ENCODE data around the gene CDC14A.
"Not testable (repeated sequence)": the region's sequence is repeated elsewhere in the genome, so short reads cannot be mapped to it uniquely, and the experiment has no call there.

The CDC14A gene

DNA sequence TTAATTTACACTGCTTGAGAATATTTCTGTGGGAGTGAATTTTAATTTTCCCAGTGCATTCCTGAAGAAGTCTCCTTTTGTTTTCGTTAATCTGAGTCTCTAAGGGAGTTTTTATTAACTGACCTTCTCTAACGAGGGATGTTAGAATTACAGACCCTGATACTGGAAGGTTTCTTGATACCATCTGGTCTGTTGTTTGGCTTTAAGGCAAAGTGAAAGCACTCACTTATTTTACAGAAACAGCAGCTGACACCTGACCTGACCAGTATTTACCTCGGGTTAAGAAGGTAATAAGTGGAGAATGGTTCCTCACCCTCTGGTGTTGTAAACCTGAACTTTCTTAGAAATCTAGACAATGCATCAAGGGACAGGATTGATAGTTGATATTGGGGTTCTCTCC, 12.4 kb downstream of the CDC14A start:
- DNase-seq: no peak

DNA sequence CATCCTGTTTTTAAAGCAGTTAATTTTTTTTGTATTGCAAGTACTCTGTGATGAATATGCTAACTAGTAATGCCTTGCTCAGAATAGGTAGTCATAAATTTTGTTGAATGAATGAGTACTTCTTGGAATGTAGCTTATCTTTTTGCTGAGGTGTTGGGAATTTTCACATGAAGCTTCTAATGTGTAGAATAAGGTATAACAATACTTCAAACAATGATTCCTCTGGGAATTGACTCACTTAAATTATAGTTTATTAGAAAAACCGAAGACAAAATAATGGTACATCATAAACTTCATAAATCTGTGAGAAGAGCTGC, 13.9 kb downstream of the CDC14A start:
- no peak for DNase-seq

DNA sequence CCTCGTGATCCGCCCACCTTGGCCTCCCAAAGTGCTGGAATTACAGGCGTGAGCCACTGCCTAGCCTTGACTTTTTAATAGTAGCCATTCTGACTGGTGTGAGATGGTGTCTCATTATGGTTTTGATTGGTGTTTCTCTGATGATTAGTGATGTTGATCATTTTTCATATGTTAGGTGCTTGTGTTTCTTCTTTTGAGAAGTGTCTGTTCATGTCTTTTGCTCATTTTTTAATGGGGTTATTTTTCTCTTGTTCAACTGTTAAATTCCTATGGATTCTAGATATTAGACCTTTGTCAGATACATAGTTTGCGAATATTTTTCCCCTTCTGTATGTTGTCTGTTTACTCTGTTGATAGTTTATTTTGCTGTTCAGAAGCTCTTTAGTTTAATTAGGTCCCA, 17.0 kb downstream of the CDC14A start:
- not testable (repeated sequence) for DNase-seq

DNA sequence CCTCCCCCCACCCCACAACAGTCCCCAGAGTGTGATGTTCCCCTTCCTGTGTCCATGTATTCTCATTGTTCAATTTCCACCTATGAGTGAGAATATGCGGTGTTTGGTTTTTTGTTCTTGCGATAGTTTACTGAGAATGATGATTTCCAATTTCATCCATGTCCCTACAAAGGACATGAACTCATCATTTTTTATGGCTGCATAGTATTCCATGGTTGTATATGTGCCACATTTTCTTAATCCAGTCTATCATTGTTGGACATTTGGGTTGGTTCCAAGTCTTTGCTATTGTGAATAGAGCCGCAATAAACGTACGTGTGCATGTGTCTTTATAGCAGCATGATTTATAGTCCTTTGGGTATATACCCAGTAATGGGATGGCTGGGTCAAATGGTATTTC, 21.6 kb downstream of the CDC14A start:
- DNase-seq: not testable (repeated sequence)

DNA sequence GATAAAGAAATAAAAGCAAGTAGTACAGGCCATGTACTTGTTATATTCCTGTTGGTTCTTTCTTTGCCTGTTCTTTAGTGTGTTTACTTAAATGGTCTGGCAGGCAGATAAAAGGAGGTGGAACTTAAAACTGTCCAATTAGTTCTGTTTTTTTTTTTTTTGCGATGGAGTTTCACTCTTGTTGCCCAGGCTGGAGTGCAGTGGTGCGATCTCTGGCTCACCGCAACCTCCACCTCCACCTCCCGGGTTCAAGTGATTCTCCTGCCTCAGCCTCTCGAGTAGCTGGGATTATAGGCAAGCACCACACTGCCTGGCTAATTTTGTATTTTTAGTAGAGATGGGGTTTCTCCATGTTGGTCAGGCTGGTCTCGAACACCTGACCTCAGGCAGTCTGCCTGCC, 24.6 kb downstream of the CDC14A start:
- not testable (repeated sequence) for DNase-seq

DNA sequence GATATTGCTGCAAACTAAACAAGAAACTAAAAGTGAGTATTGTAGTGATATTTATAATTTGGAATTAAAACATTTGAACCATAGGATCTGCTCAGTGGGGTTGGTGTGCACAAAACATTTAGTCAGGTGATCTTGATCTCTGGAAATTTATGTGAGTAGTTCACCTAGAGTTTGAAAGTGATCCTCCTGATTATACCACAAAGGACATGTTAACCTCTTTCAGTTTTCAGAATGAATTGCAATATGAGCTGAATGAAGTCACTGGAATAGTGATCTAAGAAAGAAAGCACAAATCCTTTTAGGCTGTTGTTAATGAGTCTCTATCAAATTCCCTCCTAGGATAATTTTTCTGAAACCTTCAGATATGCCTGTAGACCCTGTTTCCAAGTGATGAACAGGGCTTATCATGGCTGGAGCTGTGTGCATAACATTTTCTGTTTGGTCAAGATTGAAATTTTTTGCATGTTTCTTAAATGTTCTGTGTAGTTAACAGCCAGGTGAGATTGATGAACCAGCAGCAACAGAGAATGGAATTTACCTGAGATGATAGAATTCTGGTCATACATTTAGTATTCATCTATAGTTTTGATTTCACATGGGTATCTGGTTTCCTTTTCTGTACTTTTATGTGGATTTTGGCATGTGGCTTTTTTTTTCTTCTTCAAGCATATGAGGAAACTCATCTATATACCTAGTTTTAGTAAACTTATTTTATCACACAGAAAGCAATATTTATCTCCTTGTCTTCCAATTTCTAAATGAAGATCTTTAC, 25.5 kb downstream of the CDC14A start:
- DNase-seq: no peak

DNA sequence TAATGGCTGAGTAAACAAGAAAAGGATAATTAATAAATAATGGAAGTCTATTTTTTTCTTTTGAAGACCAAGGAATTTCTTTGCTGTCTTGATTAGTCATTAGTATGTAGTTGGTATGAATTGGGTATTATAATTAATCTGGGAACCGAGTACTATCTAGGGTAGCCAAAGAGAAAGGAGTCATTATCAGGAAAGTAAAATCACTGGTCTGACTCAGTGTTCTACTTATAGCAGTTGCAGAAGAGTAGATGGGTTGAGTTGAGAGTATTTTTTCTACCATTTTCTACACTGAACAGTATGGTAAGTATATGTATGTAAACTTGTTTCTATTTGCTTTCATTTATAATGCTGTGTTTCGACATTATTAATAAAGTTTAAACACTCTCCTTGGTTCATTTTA, 26.6 kb downstream of the CDC14A start:
- DNase-seq: no peak

DNA sequence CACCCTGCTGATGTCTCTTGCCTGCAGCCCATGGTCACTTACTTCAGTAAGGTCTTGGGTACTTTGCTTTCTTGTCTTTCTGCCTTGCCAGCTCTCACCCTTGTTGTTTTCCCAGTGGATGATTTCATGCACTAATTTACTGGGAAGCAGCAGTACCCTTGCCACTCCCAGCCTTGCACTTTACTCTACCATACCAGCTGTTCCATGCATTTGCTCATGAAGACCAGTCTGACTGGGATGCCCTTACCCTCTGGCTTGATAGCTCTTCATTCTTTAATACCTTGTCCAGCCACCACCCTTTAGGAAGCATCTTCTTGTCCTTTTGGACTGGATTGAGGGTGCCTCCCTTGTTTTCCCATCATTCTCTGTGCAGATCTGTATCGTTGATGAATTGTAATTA, 28.3 kb downstream of the CDC14A start:
- DNase-seq: no peak

DNA sequence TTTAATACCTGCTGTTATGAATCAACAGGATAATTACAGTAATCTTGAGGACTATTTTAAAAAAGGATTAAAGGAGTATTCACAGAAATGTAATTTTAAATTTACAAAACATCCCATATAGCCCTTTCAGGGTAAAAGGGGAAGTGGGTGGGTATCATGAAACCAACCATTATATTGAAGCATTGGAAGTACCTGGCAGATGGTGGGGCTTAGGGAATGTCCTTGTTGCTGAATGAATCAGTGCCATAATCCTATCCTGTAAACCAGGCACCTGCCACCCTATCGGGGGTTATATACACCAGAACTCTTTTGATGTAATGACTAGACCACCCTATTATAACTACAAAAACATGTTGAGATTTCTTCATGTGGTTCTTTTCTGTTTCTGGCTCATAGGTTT, 30.4 kb downstream of the CDC14A start:
- no peak for DNase-seq

DNA sequence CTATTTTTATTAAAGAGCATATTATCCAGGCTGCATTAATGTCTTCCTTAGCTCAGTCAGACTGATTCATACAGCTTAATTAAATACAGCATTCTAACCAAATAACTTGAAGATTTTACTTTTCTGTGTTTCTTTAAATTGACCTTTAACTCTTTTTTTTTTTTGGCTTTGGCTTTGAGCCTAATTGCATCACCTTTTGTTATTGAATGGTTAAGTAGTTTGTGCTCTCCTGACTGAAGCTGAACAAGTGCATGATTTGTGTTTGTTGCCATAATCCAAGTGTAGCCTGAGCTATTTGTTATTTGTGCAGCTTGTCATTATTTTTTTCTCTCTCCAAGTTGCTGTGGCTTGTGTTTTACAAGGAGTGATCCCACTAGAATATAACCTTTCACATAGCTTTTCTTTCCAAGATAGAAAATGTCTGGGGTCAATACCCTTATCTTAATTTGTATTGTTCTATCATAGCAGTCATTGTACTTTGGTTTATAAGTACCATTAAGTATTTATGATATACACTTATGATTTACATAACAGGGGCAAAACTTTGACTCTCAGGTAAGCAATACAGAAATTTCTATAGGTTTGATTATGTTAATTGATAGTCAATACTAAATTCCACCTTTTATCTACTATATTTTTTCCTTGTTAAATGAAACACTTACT, 31.6 kb downstream of the CDC14A start:
- DNase-seq: no peak

DNA sequence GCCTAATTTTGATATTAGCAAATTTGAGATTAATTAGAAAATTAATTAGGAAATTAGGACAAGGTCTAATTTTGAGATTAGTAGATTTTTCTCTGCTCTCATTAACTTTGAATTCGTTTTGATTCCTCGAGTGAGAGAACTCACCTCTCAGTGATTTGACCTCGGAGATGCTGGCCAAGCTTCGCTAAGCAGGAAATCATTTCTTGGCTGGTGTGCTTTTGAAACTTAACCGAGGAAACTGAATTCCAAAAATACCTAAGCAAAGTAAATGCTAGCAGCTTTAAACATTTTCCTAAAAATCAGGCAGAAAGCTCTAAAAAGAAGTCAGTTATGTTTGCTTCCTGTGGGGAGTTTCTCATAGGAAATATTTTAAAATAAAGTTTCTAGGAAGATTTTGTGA, 34.9 kb downstream of the CDC14A start:
- DNase-seq: no peak

DNA sequence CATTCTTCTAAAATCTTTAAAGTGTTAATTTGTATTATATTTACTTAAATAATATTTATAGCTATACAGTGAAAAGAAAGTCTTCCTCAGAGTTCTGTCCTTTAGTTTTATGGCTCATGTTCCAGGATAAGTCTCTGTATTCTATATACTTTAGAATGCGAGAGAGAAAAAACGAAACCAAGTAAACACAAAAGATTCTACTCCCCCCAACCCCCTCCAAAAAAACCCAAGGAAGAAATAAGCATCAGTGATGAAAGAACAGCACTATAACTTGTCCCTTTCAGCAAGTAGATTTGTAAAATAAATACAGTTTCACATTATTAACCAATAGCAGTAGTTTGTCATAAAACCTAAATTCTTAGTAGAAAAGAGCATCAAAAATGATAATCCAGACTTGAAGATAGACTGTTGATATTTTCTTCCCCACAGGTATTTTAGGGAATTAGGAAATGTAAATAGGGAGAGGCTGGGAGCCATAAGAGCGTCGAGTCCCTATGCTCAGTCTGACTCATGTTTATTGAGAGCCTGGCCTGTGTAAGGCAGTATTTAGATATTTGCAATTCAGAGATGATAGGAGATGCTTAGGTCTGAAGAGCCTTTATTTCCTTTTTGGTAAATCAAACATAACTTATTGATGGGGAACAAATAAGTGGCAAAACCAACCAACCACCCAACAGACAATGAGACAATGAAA, 35.5 kb downstream of the CDC14A start:
- no peak for DNase-seq

DNA sequence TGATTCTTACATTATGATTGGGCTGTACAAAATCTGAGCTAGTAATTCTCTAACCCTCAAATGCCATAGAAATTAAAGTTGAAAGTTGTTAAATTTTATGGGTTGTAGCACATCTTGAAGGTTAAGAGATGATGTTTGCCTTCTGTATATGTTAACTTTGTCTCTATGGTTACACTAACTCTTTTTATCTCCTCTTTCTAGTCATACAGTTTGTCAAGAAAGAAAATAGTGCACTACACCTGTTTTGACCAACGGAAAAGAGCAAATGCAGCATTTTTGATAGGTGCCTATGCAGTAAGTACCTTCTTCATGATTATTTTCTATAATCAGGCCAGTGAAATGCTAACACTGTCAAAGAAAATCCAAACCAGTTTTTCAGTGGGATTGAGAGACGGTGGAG, 38.2 kb downstream of the CDC14A start:
- DNase-seq: no peak

DNA sequence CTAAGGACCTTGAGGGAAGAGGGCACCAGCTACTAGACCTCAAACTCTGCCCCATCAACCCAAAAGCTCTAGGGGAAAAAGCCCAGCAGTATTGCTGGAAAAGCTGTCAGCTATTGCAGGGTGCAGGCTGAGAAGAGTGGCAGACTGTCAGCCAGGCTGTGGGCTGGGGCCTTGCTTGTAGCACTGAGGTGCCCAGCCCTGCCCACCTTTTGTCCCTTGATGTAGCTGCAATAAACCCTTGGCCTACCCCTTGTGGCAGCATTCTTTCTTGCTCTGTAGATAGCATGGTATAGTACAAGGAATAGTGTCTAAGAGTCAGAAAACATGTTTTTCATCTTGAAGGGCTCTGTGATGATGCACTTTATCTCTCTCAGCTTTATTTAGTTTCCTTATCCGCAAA, 39.4 kb downstream of the CDC14A start:
- no peak for DNase-seq

DNA sequence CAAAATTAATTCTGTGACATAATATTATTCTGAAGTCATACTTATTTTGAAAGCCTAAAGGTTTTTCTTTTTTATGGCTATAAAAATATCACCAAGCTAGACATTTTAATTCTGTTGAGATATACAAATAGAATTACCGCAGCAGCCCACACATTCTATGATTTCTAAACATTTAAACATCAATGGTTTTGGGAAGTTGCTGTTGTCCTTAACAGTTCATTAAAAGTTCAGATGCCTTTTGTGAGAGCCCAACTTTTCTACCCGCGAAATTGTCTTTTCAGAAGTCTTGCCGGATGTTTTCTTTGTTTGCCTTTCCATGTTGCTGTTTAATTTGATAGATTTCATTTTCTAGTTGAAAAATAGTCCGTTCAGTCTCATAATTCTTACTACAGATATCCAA, 40.5 kb downstream of the CDC14A start:
- no peak for DNase-seq

DNA sequence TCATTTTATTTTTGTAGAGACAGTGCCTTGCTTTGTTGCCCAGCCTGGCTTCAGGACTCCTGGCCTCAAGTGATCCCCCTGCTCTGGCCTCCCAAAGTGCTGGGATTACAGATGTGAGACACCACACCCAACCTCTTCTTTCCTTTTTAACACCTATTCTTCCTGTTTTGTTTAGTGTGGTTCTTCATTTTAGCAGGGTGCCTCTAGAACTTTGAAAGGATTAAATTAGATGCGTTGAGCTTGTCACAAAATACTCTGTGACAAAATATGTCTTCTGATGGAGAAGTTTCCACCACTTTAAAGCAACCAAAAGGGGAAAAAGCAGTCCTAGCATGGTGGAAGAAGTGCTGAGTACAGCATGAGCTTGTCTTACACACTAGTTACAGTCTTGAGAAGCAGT, 42.0 kb downstream of the CDC14A start:
- no peak for DNase-seq

DNA sequence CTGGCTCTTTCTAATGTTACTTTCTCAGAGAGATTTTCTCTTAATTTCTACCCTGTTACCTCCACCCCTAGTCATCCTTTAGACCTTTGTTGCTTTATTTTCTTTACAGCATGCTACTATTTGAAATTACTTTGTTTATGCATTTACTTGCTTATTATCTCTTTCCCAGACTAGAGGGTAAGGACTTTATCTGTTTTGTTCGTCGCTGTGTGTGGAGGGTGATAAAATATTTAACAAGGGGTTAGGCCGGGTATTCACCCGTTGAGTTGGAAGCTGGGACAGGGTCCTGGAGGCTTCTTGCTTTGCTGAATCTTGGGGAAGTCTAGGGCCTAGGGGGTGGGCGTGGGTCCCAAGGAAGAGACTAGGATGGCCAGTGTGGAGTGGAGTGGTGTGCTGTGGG, 43.6 kb downstream of the CDC14A start:
- no peak for DNase-seq

DNA sequence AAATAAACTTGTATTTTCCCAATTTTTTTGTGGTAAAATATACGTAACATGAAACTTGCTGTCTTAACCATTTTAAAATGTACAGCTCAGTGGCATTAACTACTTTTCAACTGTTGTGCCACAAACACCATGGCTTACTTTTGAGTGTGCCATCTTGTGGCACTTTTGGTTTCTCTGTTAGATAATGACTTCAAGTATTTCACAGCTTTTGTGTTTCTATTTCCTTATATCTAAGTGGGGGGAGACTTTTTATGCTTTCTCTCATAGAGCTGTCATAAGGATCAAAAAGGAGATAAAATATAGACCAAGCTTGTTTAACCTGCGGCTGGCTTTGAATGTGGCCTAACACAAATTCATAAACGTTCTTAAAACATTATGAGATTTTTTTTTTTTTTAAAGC, 44.3 kb downstream of the CDC14A start:
- DNase-seq: no peak

DNA sequence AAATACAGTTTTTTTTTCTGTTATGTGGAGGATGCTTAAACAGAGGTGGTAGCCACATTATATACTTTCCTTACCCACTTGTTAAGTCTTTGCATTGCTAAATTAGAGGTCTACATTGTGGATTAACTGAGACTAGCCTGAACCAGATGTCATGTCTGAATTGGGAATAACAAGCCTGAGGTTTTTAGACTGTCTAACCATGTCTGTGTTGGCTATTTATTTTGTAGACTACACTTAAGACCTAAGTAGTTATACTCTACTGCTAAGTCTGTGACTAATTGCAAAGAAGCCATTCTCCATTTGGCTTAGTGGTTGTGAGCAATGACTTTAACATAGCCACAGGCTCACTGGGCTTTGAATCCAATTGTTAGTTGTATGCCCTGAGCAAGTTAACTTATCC, 45.4 kb downstream of the CDC14A start:
- no peak for DNase-seq

DNA sequence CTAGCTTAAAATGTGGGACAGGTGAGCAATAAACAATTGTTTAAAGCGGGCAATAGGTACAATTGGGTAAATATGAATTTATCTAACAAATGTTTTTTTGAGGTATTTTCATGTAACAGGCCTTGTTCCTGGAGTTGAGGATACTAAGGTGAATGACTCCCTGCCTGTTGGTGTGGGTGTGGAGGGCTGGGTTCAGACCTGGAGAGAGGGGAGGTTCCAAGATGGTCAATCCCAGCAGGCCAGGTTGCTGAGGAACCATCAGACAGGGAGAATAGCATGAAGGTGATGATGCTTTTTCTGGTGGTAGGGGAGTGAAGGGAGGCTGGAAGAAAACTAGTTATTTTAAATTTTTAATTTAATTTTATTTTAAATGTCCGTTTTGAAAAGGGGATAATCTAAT, 46.3 kb downstream of the CDC14A start:
- DNase-seq: no peak

DNA sequence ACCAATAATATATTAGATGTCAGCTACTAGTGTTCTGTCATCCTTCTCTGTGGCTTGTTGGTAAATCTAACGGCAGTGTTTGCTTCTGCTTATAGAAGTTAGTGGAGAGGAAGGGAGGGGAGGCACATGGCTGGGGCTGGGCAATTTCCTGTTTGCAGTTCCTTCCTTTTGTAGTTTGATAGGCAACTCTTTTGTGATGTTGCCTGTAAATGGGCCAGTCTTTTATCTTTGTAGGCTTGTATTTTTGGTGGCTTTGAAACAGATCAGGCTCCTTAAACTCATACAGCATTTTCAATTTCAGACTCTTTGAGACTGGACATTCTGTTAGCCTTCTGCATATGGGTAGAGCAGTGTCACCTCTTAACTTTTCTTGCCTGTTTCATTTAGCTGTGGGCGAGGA, 48.1 kb downstream of the CDC14A start:
- no peak for DNase-seq

DNA sequence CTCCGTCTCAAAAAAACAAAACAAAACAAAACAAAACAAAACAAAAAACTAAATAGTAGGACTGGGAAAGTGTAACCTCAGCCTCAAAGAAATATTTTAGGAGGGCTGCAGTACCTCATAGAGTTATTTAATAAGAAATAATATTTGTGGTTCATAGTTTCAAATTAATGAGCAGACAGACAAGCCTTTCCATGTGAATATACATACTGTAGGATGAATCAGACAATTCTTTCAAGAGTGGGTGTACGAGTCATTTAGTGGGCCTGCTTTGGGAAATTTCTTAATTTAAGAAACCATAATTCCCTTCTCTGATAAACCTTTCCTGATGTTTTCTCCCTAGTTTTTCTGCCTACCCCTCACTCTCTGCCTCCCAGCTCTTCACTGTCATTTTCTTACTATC, 52.5 kb downstream of the CDC14A start:
- no peak for DNase-seq

DNA sequence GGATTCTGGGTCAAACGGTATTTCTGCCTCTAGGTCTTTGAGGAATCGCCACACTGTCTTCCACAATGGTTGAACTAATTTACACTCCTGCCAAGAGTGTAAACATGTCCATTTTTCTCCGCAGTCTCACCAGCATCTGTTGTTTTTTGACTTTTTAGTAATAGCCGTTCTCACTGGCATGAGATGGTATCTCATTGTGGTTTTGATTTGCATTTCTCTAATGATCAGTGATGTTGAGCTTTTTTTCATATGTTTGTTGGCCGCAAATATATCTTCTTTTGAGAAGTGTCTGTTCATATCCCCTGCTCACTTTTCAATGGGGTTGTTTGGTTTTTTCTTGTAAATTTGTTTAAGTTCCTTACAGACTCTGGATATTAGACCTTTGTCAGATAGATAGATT, 53.6 kb downstream of the CDC14A start:
- not testable (repeated sequence) for DNase-seq

DNA sequence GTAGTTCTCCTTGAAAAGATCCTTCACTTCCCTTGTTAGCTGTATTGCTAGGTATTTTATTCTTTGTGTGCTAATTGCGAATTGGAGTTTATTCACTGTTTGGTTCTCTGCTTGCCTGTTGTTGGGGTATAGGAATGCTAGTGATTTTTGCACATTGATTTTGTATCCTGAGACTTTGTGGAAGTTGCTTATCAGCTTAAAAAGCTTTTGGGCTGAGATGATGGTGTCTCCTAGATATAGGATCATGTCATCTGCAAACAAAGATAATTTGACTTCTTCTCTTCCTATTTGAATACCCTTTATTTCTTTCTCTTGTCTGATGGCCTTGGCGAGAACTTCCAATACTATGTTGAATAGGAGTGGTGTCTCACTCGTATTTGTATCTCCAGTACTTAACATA, 55.1 kb downstream of the CDC14A start:
- not testable (repeated sequence) for DNase-seq

DNA sequence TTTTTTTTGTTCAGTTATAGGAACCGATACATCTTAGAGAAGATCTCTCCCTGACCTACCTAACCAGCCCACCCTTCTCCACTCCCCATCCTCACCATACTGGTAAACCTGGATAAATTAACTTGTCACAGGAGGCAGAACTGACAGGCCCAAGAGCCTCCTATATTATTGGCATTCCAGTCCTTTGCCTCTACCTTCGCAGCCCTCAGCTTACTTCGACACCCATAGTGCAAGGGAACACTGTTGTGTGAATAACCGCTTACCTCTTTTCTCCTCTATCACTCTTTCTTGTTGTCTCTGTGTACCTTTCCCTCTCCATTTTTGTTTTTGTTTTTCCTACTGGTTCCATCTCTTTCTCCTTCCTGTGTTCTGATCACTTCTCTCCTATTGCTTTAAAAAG, 58.7 kb downstream of the CDC14A start:
- no peak for DNase-seq
